Activated CD8-positive, alpha-beta memory T cell treated with anti-CD3 and anti-CD28 coated beads, Interleukin-2, amount 50 U/mL, for 1 hour (primary cell): ENCODE measurements around the gene STXBP3.

Experiments used
- DNase-seq: peaks from one replicate; pipeline ENCODE4 v3.0.0-alpha.2; 2020; ENCODE audit errors: extremely low read depth

The STXBP3 gene

GRCh38 chr1:108799001-108799400 lies 52.5 kb downstream of the STXBP3 start:
- DNase-seq, result no peak

GRCh38 chr1:108801101-108801500 lies 54.6 kb downstream of the STXBP3 start:
- no peak for DNase-seq

DNA sequence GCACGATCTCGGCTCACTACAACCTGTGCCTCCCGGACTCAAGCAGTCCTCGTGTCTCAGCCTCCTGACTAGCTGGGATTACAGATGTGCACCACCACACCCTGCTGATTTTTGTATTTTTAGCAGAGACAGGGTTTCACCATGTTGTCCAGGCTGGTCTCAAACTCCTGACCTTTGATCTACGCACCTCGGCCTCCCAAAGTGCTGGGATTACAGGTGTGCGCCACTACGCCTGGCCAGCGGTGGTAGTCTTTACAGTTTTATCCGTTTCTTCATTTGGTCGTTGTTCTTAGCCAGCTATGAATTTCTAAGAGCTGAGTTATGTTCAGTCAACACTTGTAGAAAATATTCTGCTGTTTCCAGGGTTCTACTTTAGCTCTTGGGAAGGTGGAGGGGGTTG lies 57.1 kb downstream of the STXBP3 start:
- DNase-seq, result no peak

DNA sequence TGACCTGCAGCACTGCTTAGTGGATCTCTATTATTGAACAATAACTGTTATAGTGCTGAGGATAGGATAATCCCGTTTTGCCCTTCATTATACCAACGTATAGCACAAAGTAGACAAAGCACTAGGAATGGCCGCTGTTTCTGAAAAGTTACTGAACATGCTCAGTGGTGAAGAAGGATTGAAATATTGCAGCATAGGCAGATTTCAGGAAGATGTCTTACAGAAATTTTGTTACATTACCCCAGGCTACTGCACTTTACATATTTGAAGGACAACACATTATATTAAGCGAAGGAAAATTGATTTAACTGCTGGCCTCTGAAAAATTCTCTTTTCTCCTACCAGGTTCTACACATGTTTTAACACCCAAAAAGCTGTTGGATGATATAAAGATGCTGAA lies 62.0 kb downstream of the STXBP3 start:
- no peak for DNase-seq

DNA sequence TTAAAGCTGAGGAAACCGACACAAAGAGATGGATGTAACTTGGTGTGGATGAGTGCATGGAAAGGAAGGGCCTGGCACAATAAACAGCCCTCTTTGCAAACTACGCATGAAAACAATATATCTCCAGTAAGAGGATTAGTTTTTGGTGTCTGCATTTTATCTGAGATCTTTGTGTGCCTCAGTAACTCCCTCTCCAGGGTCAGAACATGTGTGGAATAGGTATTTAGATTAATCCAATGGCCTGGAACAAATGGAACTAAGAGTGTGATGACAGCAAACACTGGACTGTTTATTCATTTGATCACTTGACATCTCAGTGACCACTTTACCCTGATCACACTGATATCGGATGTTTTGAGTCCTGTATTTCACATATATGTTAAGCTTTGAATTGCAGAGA lies 65.1 kb downstream of the STXBP3 start:
- DNase-seq, result no peak

- no peak for DNase-seq
Observed at GRCh38 chr1:108813326-108813725, 66.9 kb downstream of the STXBP3 start.

DNA sequence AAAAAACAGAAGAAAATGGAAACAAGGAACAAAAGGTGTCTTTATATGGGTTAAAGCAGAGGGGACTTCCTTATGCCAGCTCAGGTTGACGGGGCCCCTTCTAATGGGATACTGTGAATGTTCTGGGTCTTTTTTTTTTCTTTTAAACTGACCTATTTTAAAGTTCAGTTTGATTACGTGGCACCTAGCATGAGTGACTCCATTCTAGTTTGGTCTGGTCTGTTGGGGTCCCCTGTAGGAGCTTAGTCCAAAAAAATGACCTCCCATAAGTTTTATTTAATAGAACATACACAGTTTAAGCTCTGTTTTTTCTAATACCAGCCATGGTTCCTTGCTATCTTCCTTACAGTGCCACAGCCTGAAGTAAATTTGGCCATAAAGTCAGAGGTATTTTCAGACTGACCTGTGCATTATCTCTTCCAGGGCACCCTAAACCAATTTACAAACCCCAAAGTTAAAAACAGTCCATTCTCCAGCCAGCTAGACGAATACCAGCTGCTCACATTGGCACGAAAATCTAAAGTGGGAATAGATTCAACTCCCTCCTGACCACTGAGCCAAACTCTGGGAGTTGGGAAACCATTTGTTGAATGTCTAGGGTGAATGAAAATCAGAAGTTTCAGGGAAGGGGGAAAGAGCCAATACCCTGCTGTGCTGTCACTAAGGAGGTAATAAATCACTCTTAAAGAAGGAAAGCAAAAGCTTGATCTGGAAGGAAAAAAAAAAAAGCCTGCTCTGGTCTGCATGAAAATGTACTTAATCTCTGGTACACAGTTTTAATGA lies 68.1 kb downstream of the STXBP3 start:
- no peak for DNase-seq

DNA sequence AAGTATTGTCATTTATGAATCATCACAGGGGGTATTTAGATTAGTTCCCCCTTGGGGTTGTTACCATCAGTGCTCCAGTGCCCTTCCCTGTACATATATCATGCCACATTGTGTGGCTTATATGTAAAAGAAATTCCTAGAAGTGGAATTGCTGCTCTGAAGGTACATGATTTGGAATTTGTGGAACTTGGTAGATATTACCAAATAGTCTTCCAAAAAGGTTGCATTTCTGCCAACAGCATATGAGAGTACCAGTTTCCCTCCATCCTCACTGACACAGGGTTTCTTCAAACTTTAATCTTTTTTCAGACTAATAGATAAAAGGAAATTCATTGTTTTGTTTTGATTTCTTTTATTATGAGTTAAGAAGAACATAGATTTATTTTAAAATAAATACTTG lies 69.1 kb downstream of the STXBP3 start:
- no peak for DNase-seq

DNA sequence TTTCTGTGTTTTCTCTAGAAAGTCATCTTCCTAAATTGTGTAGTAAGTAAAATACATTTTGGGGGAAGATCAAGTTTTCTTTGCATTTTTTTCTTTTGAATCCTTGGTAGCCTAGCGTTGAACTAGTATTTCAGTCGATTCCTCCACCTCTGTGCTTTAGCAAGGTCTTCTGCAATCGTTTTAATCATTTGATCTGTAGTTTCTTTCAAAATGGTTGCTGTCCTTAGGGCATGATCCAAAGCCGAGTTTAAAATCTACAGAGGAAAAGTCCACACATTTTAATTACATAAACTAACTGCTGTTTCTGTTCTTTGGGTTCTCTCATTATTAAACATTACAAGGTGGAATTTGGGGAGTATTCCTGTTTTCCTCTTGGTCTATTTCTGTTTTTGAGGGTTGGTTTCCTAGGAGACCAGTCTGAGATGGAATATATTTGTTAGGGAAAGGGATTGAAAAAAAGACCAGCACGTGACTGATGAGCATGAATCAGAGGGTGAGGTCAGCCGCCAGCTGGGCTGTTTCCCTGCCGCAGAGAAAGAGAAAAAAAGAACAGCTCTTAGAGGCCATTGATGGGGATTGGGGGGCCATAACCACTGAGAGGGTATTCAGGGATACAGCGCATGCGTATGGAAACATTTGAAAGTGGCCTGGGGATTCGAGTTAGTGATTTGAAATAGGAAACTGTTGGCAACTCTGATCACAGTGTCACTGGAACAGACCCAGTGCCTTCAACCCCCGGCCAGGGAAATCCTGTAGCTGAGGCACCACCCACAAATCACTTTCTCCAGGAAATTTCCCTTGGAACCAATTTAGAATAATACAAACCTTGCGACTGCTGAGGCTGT lies 69.8 kb downstream of the STXBP3 start:
- no peak for DNase-seq

DNA sequence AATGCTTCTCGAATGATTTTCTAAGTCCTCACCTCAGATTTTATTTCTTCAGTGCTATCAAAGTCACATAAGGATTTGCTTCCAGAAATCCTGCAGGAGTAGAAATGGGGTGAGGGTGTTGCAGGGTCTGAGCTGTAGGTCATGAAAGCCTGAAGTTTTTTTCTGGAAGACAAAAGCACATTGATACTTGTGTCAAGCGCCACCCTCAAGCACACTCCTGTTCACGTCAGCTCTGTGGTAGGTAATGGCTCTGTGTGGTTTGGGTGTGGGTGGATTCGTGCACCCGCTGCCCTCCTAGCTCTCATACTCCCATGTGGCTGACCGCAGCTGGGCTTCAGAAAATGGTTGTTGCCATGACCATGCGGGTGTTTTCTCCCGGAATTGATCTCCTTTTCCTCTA lies 70.5 kb downstream of the STXBP3 start:
- no peak for DNase-seq

DNA sequence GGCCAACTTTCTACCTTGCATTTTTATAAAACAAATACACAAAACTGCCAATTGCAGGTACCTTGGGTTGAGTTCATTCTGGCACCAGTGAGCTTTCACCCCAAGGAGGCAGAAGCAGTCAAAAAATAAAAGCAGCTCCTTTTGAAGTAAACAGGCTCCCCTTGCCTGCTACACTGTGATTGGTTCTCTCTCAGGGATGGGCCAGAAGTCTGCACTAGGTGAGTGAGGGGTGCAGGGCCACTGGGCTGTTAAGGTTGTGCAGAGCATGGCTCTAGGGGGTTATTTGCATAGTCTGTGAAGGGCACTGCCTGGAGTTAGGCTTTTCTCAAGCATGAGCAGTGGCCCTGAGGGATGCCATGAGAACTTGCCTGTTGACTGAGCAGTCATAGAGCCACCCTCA lies 71.3 kb downstream of the STXBP3 start:
- no peak for DNase-seq

- no peak for DNase-seq
Observed at GRCh38 chr1:108819878-108820277, 73.4 kb downstream of the STXBP3 start.

GRCh38 chr1:108823632-108824031 lies 77.2 kb downstream of the STXBP3 start:
- no peak for DNase-seq

DNA sequence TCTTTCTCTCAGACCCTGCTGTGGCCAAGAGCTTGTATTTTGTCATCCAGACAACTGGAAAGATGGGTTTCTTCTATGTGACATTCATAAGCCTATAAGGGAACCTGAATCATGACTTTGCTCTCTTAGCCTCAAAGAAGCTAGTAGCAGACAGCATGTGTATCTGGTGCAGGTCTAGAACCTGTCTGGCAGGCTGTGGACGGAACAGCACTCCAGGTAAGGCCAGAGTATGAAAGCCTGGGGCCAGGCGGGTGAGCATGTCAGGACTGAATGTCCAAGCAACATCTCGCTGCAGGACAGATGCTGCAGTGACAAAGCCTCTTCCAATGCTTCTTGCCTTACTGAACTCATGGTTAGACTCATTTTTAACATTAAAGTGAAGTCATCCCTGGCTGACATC lies 77.6 kb downstream of the STXBP3 start:
- no peak for DNase-seq

- no peak for DNase-seq
Observed at GRCh38 chr1:108826081-108826635, 79.7 kb downstream of the STXBP3 start.

DNA sequence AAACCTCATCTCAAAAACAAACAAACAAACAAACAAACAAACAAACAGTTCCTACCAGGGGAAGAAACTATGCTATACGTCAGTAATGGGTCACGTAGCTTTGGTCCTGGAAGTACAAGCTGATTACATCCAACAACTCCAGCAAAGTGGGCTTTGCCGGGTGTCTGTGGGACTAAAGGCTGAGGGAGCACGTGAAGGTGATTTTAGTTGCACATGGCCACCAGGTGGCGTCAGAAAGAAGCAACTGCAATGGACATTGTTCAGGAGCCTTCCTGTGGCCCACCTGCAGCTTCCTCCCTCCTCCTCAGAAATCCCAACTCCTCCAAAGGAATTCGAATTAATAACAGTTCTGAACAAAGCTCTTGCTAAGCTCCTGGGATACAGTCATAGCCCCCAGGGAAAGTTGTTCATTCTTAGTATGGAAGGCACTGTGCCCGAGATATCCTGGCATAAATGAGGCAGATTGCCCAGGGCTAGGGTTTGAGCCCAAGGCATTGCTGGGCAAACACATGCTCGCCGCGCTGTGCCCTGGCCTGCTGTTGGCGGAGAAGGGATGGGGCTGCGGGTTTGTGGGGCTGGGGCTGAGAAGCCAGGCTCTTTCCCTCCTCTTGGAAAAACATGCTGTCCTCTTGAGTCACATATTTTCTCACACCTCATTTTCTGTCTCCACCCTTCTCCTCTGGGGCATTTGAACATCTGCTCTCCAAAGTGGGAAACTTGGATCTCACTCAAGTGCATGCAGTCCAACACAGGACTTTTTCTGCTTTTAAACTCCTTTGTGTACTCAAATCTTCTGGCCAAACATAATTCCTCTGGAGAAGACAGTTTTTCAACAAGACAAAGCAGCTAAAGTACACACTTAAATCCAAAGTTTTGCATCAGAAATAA lies 81.8 kb downstream of the STXBP3 start:
- DNase-seq, result peak; percentile 40

- DNase-seq, result no peak
Observed at GRCh38 chr1:108829498-108829916, 83.0 kb downstream of the STXBP3 start.

- no peak for DNase-seq
Observed at GRCh38 chr1:108830119-108831008, 83.9 kb downstream of the STXBP3 start.

DNA sequence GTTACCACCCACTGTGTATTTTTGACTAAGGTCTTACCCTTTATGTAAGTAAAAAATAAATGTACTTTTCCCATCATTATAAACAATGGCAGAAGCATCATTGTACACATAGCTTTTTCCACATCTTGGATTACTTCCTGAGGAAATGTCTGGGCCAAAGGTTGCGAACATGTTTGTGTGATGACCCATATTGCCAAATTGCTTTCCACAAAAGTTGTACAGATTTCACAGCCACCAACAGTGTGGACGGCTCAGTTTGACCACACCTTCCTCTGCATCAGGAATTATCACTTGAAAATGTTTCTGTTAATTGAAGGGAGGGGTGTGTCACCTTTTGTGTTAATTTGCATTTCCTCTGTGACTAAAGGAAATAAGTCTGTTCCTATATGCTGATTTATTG lies 84.8 kb downstream of the STXBP3 start:
- DNase-seq, result no peak

GRCh38 chr1:108832929-108833328 lies 86.5 kb downstream of the STXBP3 start:
- DNase-seq, result no peak

DNA sequence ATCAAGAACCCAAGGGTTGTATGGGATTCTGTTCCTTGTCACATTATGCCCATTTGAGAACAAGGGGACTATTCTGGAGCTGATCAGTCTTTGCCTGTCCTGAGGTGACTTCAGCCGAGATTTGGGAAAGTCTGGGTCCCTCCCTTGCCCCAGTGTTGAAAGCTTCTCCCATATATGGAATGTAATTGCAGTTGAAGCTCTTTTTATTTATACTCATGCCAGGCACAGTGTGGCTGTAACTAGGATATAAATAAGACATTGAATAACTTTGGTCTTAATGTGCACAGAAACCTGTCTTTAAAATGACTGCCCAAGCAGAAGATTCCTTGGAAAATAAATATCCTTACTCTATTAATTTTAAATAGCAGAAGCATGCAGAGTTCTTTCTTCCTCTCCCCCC lies 95.2 kb downstream of the STXBP3 start:
- no peak for DNase-seq
